Measurements from ENCODE around the gene SNAPC4.
A peak's percentile ranks its signal among the peaks of the same experiment; 100 is the strongest.

Gene SNAPC4

GRCh38 chr9:136365775-136366222, 34.2 kb downstream of the SNAPC4 start:
- Histone ChIP-seq H3K4me3 (IDR thresholded peaks at IDR 0.05; ENCODE audit: insufficient read depth, low read depth, low read length) (no peak overlapping the region), H4K20me1 (ENCODE audit: insufficient read depth) (no peaks in the 10 kb centered on the region), H2AFZ (ENCODE audit: low read depth) (no peak overlapping the region), H3K4me2 (no peak overlapping the region), H3K36me3 (ENCODE audit: insufficient read depth) (no peaks in the 10 kb centered on the region), H3K27ac (no peak overlapping the region), H3K27me3 (ENCODE audit: insufficient read depth, low read depth) (no peaks in the 10 kb centered on the region), H3K79me2 (ENCODE audit: insufficient read depth, low read depth) (no peaks in the 10 kb centered on the region), H3K9ac (no peak overlapping the region), H3K4me1 (ENCODE audit: low read depth, poor library complexity, severe bottlenecking) (peaks cover 10% of the 10 kb centered on the region)
- no peak for TF ChIP-seq CTCF (conservative IDR thresholded peaks at IDR 0.05; ENCODE audit: low read depth, low read length)

- H3K4me1 ChIP-seq (ENCODE audit: low read depth, poor library complexity, severe bottlenecking): peaks cover 10% of the 10 kb centered on the region
These were observed 34.8 kb downstream of the SNAPC4 start for GRCh38 chr9:136364942-136365774.

GRCh38 chr9:136363949-136364748, 35.8 kb downstream of the SNAPC4 start:
- H3K4me2 ChIP-seq: peak overlapping the region; percentile 37; the same call in 1 of the 2 replicates
- H3K27ac ChIP-seq: no peak overlapping the region; the same call in 1 of the 2 replicates
- no peak overlapping the region for H3K4me3 ChIP-seq (IDR thresholded peaks at IDR 0.05; ENCODE audit: insufficient read depth, low read depth, low read length)
- H3K36me3 ChIP-seq (ENCODE audit: insufficient read depth): no peaks in the 10 kb centered on the region
- 0 out of 2 replicates have a peak overlapping the region, but pooled peaks have one; percentile 42 for H2AFZ ChIP-seq (ENCODE audit: low read depth)
- no peaks in the 10 kb centered on the region for H3K79me2 ChIP-seq (ENCODE audit: insufficient read depth, low read depth)
- no peaks in the 10 kb centered on the region for H4K20me1 ChIP-seq (ENCODE audit: insufficient read depth)
- peaks cover 10% of the 10 kb centered on the region for H3K4me1 ChIP-seq (ENCODE audit: low read depth, poor library complexity, severe bottlenecking)
- no peaks in the 10 kb centered on the region for H3K27me3 ChIP-seq (ENCODE audit: insufficient read depth, low read depth)
- peak overlapping the region; percentile 89; the same call in 1 of the 2 replicates for H3K9ac ChIP-seq
- peak; percentile 24; the same call in 1 of the 2 replicates for TF ChIP-seq CTCF (conservative IDR thresholded peaks at IDR 0.05; ENCODE audit: low read depth, low read length)

More at GRCh38 chr9:136364942-136365774, 34.8 kb downstream of the SNAPC4 start:
- Histone ChIP-seq H3K4me3 (IDR thresholded peaks at IDR 0.05; ENCODE audit: insufficient read depth, low read depth, low read length) (no peak overlapping the region), H2AFZ (ENCODE audit: low read depth) (no peak overlapping the region), H3K9ac (no peak overlapping the region), H3K79me2 (ENCODE audit: insufficient read depth, low read depth) (no peaks in the 10 kb centered on the region), H3K4me2 (no peak overlapping the region), H3K36me3 (ENCODE audit: insufficient read depth) (no peaks in the 10 kb centered on the region), H4K20me1 (ENCODE audit: insufficient read depth) (no peaks in the 10 kb centered on the region), H3K27me3 (ENCODE audit: insufficient read depth, low read depth) (no peaks in the 10 kb centered on the region), H3K27ac (no peak overlapping the region)
- TF ChIP-seq CTCF (conservative IDR thresholded peaks at IDR 0.05; ENCODE audit: low read depth, low read length): no peak

GRCh38 chr9:136363106-136363948, 36.6 kb downstream of the SNAPC4 start, which contains the start of gene DNLZ:
Gene DNLZ, minus strand, starts transcription at chr9:136363744. Its CDS starts 30 bp downstream, at chr9:136363714.
- TF ChIP-seq CTCF (conservative IDR thresholded peaks at IDR 0.05; ENCODE audit: low read depth, low read length): peak; percentile 84
- Histone ChIP-seq H3K4me1 (ENCODE audit: low read depth, poor library complexity, severe bottlenecking) (peaks cover 10% of the 10 kb centered on the region), H3K4me2 (peak within 1 kb of the TSS; percentile 37; the same call in 1 of the 2 replicates), H3K9ac (peak within 1 kb of the TSS; percentile 89), H3K27ac (peak within 1 kb of the TSS; percentile 72), H3K79me2 (ENCODE audit: insufficient read depth, low read depth) (no peaks in the 10 kb centered on the region), H2AFZ (ENCODE audit: low read depth) (peak within 1 kb of the TSS; percentile 42), H3K36me3 (ENCODE audit: insufficient read depth) (no peaks in the 10 kb centered on the region), H3K4me3 (IDR thresholded peaks at IDR 0.05; ENCODE audit: insufficient read depth, low read depth, low read length) (no peak within 1 kb of the TSS), H4K20me1 (ENCODE audit: insufficient read depth) (no peaks in the 10 kb centered on the region), H3K27me3 (ENCODE audit: insufficient read depth, low read depth) (no peaks in the 10 kb centered on the region)

Measured in KMS-11 (cell line).